Gastroesophageal sphincter (tissue), 3 donors: ENCODE data around the gene RNF146.

ENCODE experiments used
- CTCF ChIP-seq, 4 experiments: fragments of 200-600 bp in 2 of 4; fragments of 450-650 bp in 2 of 4; sonication (generic) in 1 of 4; IDR thresholded peaks; one replicate each; pipeline ENCODE4 v1.5.1; 2017 to 2019; ENCODE audit warnings: antibody characterized with exemption in 4 of 4, mild to moderate bottlenecking in 2 of 4, moderate library complexity in 2 of 4
- EP300 ChIP-seq: sonication (generic); formaldehyde crosslinking; IDR thresholded peaks from one replicate; pipeline ENCODE4 v1.6.1; 2017; ENCODE audit warnings: antibody characterized with exemption, mild to moderate bottlenecking
- POLR2A ChIP-seq, 2 donors: fragments of 450-650 bp; IDR thresholded peaks; one replicate each; pipeline ENCODE4 v1.6.1; 2017; ENCODE audit warnings: antibody characterized with exemption in 2 of 2, mild to moderate bottlenecking in 2 of 2, moderate library complexity in 1 of 2

GRCh38 chr6:127298475-127298874 lies 31.8 kb downstream of the RNF146 start:
- TF ChIP-seq CTCF (IDR thresholded peaks at IDR 0.05): no peak
- TF ChIP-seq POLR2A (IDR thresholded peaks at IDR 0.05): no peak
- TF ChIP-seq EP300: no peak
